B cell (primary cell): ENCODE results near the gene GPX2. TPM values are rescaled to one million over a fixed set of nuclear protein-coding genes. Genes with fewer than 3 reads are reported as not detected.

Experiments used
- ATAC-seq: fragments of 200-7000 bp; cut with Tn5 transposase; one replicate; pipeline ENCODE4 v1.10.0; 2021; ENCODE audit warnings: low read depth, mild to moderate bottlenecking, moderate number of reproducible peaks, moderate library complexity
- CTCF ChIA-PET: fragments of 350-600 bp; sonication (Branson Sonifier 250); formaldehyde crosslinking; loops from one replicate; lab custom pipeline; 2021; ENCODE audit warnings: antibody characterized with exemption, inconsistent platforms; lab: Charles Lee
- POLR2A ChIA-PET: fragments of 350-600 bp; sonication (Branson Sonifier 250); formaldehyde crosslinking; loops from one replicate; lab custom pipeline; 2021; ENCODE audit warnings: antibody characterized with exemption; lab: Charles Lee
- DNase-seq: peaks from one replicate; pipeline ENCODE4 v3.0.0; 2013
- H2AFZ ChIP-seq: 2 replicates; pipeline ENCODE4 v1.6.1; 2012; ENCODE audit warnings: mild to moderate bottlenecking, low read depth, low read length; ENCODE audit not compliant: insufficient read depth, poor library complexity, severe bottlenecking
- H3K27ac ChIP-seq, 2 donors: 1 replicate in 1 of 2; 2 replicates in 1 of 2; pipeline ENCODE4 v1.5.1; 2012 to 2013; ENCODE audit warnings: low read length in 2 of 2, mild to moderate bottlenecking in 2 of 2, moderate library complexity in 1 of 2
- H3K27me3 ChIP-seq, 4 experiments: fragments of 200-600 bp in 1 of 4; sonication (generic) in 1 of 4; replicated peaks in 1 of 4; 1 replicate in 2 of 4; 2 replicates in 2 of 4; pipeline versions ENCODE4 v1.6.1 to v1.7.0; 2013 to 2016; ENCODE audit warnings: low read length in 3 of 4, mild to moderate bottlenecking in 2 of 4, mixed read lengths in 1 of 4, moderate library complexity in 1 of 4; ENCODE audit not compliant: insufficient read depth in 4 of 4, control insufficient read depth in 3 of 4; ENCODE audit errors: control extremely low read depth in 1 of 4
- H3K36me3 ChIP-seq, 2 experiments: replicated peaks in 1 of 2; 1 replicate in 1 of 2; 2 replicates in 1 of 2; pipeline versions ENCODE4 v1.6.1 to v1.7.1; 2013; ENCODE audit warnings: low read length in 1 of 2; ENCODE audit not compliant: insufficient read depth in 2 of 2, control insufficient read depth in 1 of 2; ENCODE audit errors: control extremely low read depth in 1 of 2, extremely low read depth in 1 of 2
- H3K4me1 ChIP-seq, 2 donors: fragments of 200-600 bp in 1 of 2; sonication (generic) in 1 of 2; 1 replicate in 1 of 2; 2 replicates in 1 of 2; pipeline versions ENCODE4 v1.5.1 to v1.6.1; 2013 to 2017; ENCODE audit warnings: low read length in 2 of 2; ENCODE audit not compliant: control insufficient read depth in 2 of 2, insufficient read depth in 2 of 2
- H3K4me2 ChIP-seq: replicated peaks from 2 replicates; pipeline ENCODE3; 2012; ENCODE audit warnings: mild to moderate bottlenecking, low read depth, low read length; ENCODE audit not compliant: poor library complexity, severe bottlenecking
- H3K4me3 ChIP-seq, 5 experiments: fragments of 200-600 bp in 1 of 5; sonication (generic) in 1 of 5; 1 replicate in 3 of 5; 2 replicates in 2 of 5; pipeline versions ENCODE4 v1.5.1 to v1.7.0; 2011 to 2016; ENCODE audit warnings: low read length in 4 of 5, mild to moderate bottlenecking in 4 of 5, low read depth in 2 of 5, control low read depth in 1 of 5, moderate library complexity in 1 of 5; ENCODE audit not compliant: insufficient read depth in 1 of 5; ENCODE audit errors: control extremely low read depth in 1 of 5, extremely low read depth in 1 of 5
- H3K79me2 ChIP-seq: fragments of 200-600 bp; sonication (generic); one replicate; pipeline ENCODE4 v1.6.0; 2016; ENCODE audit warnings: low read length; ENCODE audit not compliant: control insufficient read depth, insufficient read depth
- H3K9ac ChIP-seq: fragments of 200-600 bp; sonication (generic); 2 replicates; pipeline ENCODE4 v1.6.1; 2017; ENCODE audit warnings: mild to moderate bottlenecking, low read length, moderate library complexity
- H3K9me3 ChIP-seq, 3 donors: one replicate each; pipeline versions ENCODE4 v1.6.1 to v1.7.1; 2013; ENCODE audit warnings: low read length in 2 of 3; ENCODE audit not compliant: control insufficient read depth in 2 of 3, insufficient read depth in 1 of 3; ENCODE audit errors: control extremely low read depth in 1 of 3
- H4K20me1 ChIP-seq: 2 replicates; pipeline ENCODE4 v1.6.0; 2012; ENCODE audit warnings: mild to moderate bottlenecking, low read length; ENCODE audit not compliant: insufficient read depth, control insufficient read depth, poor library complexity, severe bottlenecking
- H3K27ac Mint-ChIP-seq: one replicate; pipeline ENCODE4 v1.8.0; 2021; ENCODE audit warnings: mixed read lengths
- H3K27me3 Mint-ChIP-seq: one replicate; pipeline ENCODE4 v1.8.0; 2021; ENCODE audit warnings: mixed read lengths
- H3K4me1 Mint-ChIP-seq: one replicate; pipeline ENCODE4 v1.8.0; 2021; ENCODE audit warnings: mixed read lengths
- H3K4me3 Mint-ChIP-seq: one replicate; pipeline ENCODE4 v1.8.0; 2021; ENCODE audit warnings: mixed read lengths
- H3K9me3 Mint-ChIP-seq: one replicate; pipeline ENCODE4 v1.8.0; 2022; ENCODE audit warnings: mixed read lengths; ENCODE audit not compliant: insufficient read depth
- EZH2 ChIP-seq: IDR thresholded peaks from 2 replicates; pipeline ENCODE4 v1.6.1; 2012; ENCODE audit warnings: borderline replicate concordance, low read depth, mild to moderate bottlenecking, moderate library complexity, low read length; ENCODE audit not compliant: insufficient read depth, poor library complexity, severe bottlenecking
- WGBS: methylation state at CpG from one replicate; pipeline ENCODE4 v1.1.5; 2013; ENCODE audit warnings: missing lambda C conversion rate; ENCODE audit not compliant: insufficient coverage; 5-methylcytosine and 5-hydroxymethylcytosine counted together
- intact Hi-C: fragments of 100-400 bp; cut with micrococcal nuclease; formaldehyde crosslinking; loops from one replicate; pipeline ENCODE4 v1.10.0; 2022
- polyA plus RNA-seq: library from polyadenylated mRNA; depleted of rRNA; stranded (reverse); fragments of >200 nt; gene quantifications from 2 replicates; pipeline ENCODE4 v1.2.3, GENCODE V29; 2012
- total RNA-seq, 2 donors: library from RNA; stranded (reverse); fragments of 120-200 nt in 1 of 2; gene quantifications; 1 replicate in 1 of 2; 2 replicates in 1 of 2; pipeline versions ENCODE4 v1.2.3 to v1.2.4, GENCODE V29; 2013 to 2022
- TF ChIP-seq, protein P1 (sequence below): fragments of 200-600 bp; IDR thresholded peaks from one replicate; pipeline ENCODE4 v1.8.0; 2022; ENCODE audit warnings: antibody characterized with exemption, mild to moderate bottlenecking

The GPX2 gene
- total and polyA plus RNA-seq, 2 donors (not counting 1 experiment from before 2014, with no cell fraction given): not detected

DNA sequence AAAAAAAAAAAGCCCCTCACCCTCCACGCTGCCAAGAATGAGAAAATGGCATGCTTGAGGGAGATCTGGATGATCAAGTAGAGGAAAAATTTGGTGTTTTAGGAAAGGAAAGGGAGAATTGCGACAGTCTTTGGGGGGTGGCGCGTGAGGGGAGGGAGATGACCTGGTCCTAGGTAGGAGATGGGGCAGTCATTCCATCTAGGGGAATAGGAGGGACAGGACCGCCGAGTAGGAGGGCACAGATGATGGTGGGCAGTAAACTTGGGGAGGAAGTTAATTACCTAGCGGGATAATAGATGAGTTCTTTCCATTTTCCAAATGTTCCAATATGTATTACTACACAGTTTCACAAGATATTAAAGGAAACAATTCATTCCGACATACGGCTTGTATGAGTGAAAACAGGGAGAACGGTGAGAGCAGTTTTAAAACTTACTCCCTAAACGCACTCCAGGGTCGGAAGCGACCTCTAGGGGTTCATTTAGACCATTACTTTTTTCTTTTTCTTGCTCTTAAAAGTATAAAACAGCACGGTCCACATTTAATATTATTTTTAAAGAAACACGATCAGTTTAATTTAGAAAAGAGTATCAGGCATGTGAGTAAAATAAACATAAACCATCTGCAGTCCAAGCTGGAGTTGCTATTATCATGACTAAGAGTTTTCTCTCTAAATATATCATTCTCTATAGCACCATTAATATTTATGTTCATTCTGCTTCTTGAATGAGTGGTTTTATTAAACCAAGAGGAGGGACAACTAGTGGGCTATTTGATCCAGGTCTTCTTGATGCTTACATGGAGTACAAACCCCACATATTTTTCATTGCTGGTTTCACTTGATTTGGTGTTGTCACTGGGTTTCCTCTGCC is 41.1 kb upstream of the GPX2 start:
- POLR2A ChIA-PET: interaction anchor here (0.7 kb wide), 1 partner anchor 486 kb away, joined by 6 read pairs; no protein-coding TSS in a partner anchor

More for the DNA sequence above, 41.1 kb upstream of the GPX2 start:
- intact Hi-C loops: loop anchor here (5.0 to 10.0 kb wide), 2 partner anchors 181 to 621 kb away; no protein-coding TSS in a partner anchor
- Mint-ChIP-seq H3K4me1 (peaks cover 25% of the 10 kb centered on the region), H3K27ac (peak overlapping the region; percentile 43), H3K27me3 (peaks cover 18% of the 10 kb centered on the region), H3K4me3 (peak overlapping the region; percentile 80), H3K9me3 (no peaks in the 10 kb centered on the region)
- Histone ChIP-seq H3K79me2 (peaks cover 15% of the 10 kb centered on the region), H3K4me1 (peaks cover 15% of the 10 kb centered on the region in 2 donors), H3K27me3 (peaks cover 0 to 6% (median 3%) of the 10 kb centered on the region in 4 experiments), H3K9ac (no peak overlapping the region), H3K36me3 (no peaks in the 10 kb centered on the region), H2AFZ (peak overlapping the region; percentile 49), H4K20me1 (no peaks in the 10 kb centered on the region), H3K27ac (no peak overlapping the region), H3K9me3 (no peaks in the 10 kb centered on the region), H3K4me3 (no peak overlapping the region), H3K4me2 (peak overlapping the region; percentile 50)
- no peak for ATAC-seq
- DNase-seq: peak; percentile 62
- CTCF ChIA-PET: interaction anchor here (0.5 to 1.7 kb wide), 10 partner anchors 8 to 1088 kb away, joined by 3 to 7 read pairs (median 3); no protein-coding TSS in a partner anchor
- WGBS: 13% methylated on average over 3 of the region's 15 CpGs
- no peak for TF ChIP-seq EZH2
- TF ChIP-seq, protein P1, sequence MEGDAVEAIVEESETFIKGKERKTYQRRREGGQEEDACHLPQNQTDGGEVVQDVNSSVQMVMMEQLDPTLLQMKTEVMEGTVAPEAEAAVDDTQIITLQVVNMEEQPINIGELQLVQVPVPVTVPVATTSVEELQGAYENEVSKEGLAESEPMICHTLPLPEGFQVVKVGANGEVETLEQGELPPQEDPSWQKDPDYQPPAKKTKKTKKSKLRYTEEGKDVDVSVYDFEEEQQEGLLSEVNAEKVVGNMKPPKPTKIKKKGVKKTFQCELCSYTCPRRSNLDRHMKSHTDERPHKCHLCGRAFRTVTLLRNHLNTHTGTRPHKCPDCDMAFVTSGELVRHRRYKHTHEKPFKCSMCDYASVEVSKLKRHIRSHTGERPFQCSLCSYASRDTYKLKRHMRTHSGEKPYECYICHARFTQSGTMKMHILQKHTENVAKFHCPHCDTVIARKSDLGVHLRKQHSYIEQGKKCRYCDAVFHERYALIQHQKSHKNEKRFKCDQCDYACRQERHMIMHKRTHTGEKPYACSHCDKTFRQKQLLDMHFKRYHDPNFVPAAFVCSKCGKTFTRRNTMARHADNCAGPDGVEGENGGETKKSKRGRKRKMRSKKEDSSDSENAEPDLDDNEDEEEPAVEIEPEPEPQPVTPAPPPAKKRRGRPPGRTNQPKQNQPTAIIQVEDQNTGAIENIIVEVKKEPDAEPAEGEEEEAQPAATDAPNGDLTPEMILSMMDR: peak; percentile 87
